HG02588 (cell line): ENCODE measurements around the gene ECHDC3.
"Not testable (repeated sequence)": the region's sequence is repeated elsewhere in the genome, so short reads cannot be mapped to it uniquely, and the experiment has no call there.

Experiments
- ATAC-seq: cut with Tn5 transposase; IDR thresholded peaks from one replicate; pipeline ENCODE4 v1.9.1; 2021; ENCODE audit warnings: mild to moderate bottlenecking, moderate library complexity; ENCODE audit not compliant: unreplicated experiment

ECHDC3 gene

GRCh38 chr10:11715815-11716494, 26.2 kb upstream of the ECHDC3 start:
- no peak for ATAC-seq

DNA sequence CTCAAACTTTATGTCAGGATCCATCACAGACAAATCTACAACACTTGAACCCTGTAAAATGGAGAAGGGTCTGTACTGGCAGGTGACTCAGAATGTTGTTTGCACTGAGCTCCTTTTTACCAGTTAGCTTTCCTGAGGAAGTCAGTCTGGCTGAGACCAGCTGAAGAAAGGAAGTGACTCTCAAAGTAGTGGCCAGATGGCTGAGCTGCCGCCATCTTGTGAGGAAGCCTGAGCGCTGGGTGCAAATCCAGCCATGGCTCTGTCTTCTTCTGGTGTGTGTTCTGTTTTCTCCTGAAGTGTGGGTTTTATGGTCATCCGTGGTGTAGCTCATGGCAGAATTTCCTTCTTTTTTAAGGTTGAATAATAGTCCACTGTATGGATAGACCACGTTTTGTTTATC, 25.5 kb upstream of the ECHDC3 start:
- no peak for ATAC-seq

- ATAC-seq = no peak
Measured at GRCh38 chr10:11719496-11720259, 22.5 kb upstream of the ECHDC3 start.

GRCh38 chr10:11720260-11720741, 21.9 kb upstream of the ECHDC3 start:
- ATAC-seq = no peak

- no peak for ATAC-seq
Measured at GRCh38 chr10:11721806-11722205, 20.4 kb upstream of the ECHDC3 start.

- ATAC-seq = no peak
Measured at GRCh38 chr10:11723359-11723758, 18.8 kb upstream of the ECHDC3 start.

GRCh38 chr10:11724938-11725776, 17.0 kb upstream of the ECHDC3 start:
- peak; percentile 66 for ATAC-seq

- no peak for ATAC-seq
Measured at GRCh38 chr10:11725912-11726311, 16.3 kb upstream of the ECHDC3 start.

GRCh38 chr10:11727563-11727962, 14.6 kb upstream of the ECHDC3 start:
- ATAC-seq = no peak

- ATAC-seq = no peak
Measured at GRCh38 chr10:11728353-11728752, 13.8 kb upstream of the ECHDC3 start.

GRCh38 chr10:11729790-11730315, 12.3 kb upstream of the ECHDC3 start:
- no peak for ATAC-seq

DNA sequence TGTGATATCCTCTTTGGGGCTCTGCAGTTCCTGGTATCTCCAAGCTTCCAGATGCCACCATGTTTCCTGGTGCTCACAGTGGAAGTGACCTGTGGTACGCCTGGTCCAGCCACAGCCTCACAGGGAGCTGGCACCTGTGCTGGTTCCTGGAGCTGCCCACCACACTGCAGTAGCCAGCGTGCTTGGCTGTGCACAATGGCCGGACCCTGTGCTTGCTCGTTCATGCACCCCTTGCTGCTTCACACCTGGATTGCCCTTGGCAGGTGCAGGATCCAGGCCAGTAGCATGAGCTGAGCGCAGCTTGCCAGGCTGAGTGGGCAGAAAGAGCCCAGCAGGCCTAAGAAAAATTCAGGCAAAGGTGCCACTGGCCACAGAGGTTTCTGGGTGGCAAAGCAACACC, 11.4 kb upstream of the ECHDC3 start:
- ATAC-seq = no peak

- ATAC-seq = not testable (repeated sequence)
Measured at GRCh38 chr10:11736767-11737166, 5.4 kb upstream of the ECHDC3 start.

DNA sequence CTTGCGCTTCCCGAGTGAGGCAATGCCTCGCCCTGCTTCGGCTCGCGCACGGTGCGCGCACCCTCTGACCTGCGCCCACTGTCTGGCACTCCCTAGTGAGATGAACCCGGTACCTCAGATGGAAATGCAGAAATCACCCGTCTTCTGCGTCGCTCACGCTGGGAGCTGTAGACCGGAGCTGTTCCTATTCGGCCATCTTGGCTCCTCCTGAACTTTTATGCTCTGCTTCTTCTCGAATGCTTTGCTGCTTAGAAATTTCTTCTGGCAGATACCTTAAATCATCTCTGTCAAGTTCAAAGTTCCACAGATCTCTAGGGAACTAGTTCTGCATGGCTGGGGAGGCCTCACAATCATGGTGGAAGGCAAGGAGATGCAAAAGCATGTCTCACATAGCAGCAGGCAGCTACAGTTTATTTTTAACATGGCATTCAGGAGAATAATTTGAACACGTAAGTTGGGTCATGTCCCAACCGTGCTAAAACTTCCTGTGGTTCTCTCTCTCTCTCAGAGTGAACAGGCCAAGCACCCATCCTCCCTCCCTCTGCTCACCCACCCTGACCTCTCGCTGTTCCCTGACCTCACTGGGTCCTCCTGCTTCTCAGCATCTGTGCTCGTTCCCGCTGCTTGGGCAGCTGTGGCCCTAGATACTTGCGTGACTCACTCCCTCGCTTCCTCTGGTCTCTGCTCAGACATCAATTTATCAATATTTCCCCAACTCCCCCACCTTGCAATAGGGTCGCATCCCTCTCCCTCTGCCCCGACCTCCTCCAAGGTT, 4.7 kb upstream of the ECHDC3 start:
- ATAC-seq = not testable (repeated sequence)

- no peak for ATAC-seq
Measured at GRCh38 chr10:11740907-11741306, 1.3 kb upstream of the ECHDC3 start.

DNA sequence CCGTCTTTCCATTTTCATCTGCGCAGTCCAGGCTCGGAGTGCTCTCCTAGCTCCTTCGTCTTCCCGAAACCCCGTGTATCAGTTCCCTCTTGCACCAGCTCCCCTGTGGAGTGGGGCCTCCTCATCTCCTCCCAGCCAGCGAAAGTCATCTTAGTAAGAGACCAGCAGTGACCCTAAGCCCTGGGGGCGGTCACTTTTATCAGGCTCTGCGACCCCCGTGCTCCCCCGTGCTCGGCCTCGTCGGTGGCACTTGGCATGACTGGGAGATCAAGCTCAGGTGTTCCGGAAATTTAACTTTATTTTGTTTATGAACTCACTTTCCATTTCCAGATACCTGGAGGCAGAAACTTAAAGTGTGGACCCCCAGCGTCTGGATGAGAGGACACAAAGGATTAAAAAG, 574 bp upstream of the ECHDC3 start:
- ATAC-seq = no peak

DNA sequence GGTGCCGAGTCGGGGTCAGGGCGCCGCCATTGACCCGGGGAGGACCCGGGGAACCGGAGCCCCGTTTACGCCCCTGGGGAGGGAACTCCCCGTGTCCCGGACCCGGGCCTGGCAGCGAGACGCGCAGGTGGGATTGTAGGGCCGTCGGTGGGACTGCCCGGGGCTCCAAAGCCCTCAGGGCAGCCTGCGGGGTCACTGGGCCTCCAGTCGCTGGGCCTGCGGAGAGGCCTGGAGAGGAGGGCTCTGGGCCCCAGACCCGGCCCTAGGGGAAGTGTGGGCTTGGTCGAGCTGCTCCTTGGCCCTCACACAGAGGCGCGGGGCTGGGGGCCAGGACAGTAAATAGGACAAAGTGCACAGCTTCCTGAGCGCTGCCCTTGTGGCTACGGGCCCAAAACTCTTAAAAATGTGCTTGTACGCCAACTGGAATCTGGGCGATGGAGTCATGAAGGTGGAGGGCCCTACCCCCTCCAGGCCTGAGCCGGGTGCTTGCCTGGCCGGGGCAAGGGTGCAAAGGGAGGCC, 657 bp downstream of the ECHDC3 start:
- ATAC-seq = no peak

DNA sequence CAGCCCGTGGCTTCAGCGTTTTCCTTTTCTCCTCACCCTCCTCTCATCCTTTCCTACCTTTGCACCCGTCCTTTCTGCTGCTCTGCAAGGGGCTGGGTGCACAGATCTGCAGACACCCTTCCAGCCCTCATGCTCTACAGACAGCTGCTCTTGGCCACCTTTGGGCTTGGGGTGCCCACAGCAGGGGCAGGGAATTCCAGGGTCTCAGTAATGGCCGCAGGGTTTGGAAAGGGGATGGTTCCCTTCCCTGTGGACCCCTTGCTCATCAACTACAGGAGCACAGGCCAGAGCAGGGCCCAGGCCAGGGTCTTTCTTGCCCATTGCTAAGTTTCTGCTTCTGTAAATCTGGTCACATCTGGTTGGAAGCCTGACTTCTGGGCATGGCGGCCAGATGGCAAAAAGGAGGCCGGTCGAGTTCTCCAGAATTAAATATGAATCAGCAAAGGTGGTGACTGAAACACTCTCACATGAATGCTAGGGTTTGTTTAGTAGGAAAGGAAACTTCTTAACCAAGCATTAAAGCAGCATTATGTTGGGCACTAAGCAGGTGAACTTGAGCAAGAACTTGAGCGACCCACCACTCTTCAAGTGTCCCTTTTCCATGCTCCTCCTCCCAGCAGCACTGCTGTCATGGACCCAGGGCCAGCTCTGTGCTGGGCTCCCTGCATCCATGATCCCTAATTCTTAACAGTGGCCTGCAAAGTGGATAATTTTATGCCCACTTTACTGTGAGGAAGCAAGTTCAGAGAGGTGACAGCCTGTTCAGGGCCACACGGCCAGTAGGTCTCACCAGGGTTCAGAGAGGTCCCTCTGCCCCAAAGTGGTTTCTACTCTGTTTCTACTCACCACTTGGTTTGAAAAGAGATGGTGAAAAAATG, 1.5 kb downstream of the ECHDC3 start:
- no peak for ATAC-seq

- ATAC-seq = no peak
Measured at GRCh38 chr10:11745045-11745444, 2.9 kb downstream of the ECHDC3 start.
